GM10248 (cell line): ENCODE data around the gene IL18.
"Not testable (repeated sequence)": the region's sequence is repeated elsewhere in the genome, so short reads cannot be mapped to it uniquely, and the experiment has no call there.

ENCODE experiments used
- CTCF ChIA-PET: fragments of 300-600 bp; sonication (Branson Sonifier 250); formaldehyde crosslinking; extraction: SDS; loops from one replicate; lab custom pipeline; 2021; ENCODE audit warnings: antibody characterized with exemption; lab: Yijun Ruan, JAX
- POLR2A ChIA-PET: fragments of 350-650 bp; sonication (Branson Sonifier 250); formaldehyde crosslinking; extraction: SDS; loops from one replicate; lab custom pipeline; 2020; ENCODE audit warnings: antibody characterized with exemption; lab: Yijun Ruan, JAX
- DNase-seq: peaks from one replicate; pipeline ENCODE4 v3.0.0; 2012; ENCODE audit errors: extremely low spot score
- TF ChIP-seq, protein P1 (sequence below): IDR thresholded peaks from 2 replicates; pipeline ENCODE4 v1.5.1; 2012; ENCODE audit warnings: mild to moderate bottlenecking, low read depth; ENCODE audit errors: extremely low read depth, missing control alignments, control extremely low read depth

IL18 gene

DNA sequence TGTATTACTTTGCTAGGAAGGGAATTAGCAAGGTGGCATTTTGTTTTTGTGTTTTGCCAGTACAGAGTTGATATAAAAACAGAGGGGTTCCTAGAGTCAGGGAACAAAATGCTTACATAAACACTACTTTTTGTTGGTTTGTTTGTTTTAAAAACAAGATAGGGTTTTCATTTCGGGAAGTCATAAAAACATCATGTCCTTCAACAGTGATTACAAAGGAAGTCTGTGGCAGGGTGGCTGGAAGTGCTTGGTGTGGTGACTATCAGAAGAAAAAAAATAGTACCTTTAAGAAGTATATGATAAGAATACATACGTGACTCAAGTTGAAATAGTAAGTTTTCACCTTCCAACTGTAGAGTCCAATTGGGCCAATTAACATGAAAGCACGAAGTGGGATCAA, 1.2 kb upstream of the IL18 start:
- TF ChIP-seq, protein P1, sequence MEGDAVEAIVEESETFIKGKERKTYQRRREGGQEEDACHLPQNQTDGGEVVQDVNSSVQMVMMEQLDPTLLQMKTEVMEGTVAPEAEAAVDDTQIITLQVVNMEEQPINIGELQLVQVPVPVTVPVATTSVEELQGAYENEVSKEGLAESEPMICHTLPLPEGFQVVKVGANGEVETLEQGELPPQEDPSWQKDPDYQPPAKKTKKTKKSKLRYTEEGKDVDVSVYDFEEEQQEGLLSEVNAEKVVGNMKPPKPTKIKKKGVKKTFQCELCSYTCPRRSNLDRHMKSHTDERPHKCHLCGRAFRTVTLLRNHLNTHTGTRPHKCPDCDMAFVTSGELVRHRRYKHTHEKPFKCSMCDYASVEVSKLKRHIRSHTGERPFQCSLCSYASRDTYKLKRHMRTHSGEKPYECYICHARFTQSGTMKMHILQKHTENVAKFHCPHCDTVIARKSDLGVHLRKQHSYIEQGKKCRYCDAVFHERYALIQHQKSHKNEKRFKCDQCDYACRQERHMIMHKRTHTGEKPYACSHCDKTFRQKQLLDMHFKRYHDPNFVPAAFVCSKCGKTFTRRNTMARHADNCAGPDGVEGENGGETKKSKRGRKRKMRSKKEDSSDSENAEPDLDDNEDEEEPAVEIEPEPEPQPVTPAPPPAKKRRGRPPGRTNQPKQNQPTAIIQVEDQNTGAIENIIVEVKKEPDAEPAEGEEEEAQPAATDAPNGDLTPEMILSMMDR, result no peak
- no peak for DNase-seq
- ChIA-PET CTCF (no interaction called here), POLR2A (no interaction called here)

DNA sequence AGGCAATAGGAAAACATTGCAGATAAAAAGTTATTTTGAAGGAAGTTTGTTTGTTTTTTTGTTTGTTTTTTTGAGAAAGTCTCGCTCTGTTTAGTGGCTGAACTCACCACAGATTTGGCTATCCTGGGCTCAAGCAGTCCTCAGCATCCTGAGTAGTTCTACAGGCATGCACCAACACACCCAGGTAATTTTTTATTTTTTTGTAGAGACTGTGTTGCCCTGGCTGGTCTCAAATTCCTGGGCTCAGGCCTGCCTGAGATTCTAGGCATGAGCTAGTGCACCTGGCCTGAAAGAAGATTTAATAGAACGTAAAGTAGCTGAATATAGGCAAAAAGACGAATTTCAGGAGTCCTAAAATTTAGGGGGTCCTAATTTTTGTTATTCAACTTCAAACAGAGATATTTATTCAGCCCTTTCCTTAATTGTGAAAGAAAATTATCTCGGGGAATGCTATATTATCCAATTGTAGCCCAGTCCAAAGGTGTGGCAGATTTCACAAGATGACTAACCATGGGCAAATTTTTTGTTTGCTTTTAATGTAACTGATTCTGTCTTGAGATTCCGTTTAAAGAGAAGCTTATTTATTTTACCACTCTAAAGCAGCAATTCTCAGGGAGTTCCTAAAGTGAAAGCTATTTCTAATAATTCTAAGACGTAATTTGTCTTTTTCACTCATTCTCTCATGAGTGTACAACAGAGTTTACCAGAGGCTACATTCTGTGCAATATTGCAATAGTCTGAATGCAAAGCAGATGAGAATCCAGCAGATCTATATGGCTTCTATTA, 940 bp downstream of the IL18 start:
- CTCF ChIA-PET, result no interaction called here
- TF ChIP-seq, protein P1, result no peak
- POLR2A ChIA-PET, result no interaction called here
- DNase-seq, result no peak

DNA sequence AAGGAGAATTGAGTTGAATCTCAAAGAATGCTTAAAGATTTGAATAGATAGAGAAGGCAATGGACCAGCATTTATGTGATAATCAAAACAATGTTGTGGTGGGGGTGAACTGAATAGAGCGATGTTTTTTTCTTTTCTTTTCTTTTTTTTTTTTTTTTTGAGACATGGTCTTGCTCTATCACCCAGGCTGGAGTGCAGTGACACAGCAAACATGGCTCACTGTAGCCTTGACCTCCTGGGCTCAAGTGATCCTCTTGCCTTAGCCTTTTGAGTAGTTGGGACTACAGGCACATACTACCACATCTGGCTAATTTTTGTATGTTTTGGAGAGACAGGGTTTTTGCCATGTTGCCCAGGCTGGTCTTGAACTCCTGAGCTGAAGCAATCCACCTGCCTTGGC, 1.7 kb downstream of the IL18 start:
- CTCF ChIA-PET, POLR2A ChIA-PET, DNase-seq: not testable (repeated sequence)

DNA sequence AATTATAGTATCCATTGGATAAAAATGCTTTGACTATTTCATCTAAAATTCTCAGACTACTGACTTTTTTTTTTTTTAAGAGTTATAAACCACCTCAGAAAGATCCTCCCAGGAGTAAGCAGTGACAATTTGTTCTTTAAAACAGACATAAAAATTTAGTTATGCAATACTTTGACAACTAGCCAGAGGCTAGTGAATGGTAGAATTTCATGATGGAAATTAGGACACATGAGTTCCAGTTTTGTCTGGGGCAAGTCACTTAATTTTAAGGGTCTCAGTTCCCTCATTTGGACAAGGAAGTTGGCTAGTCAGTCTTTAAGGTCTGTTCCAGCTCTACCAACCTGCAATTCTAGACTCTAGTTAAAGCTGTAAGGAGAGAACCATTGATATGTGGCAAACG, 2.9 kb downstream of the IL18 start:
- no peak for DNase-seq
- CTCF ChIA-PET, result interaction anchor here (1.0 kb wide), 1 partner anchor 15 kb away, joined by 4 read pairs; the partner anchor contains the start of gene BCO2
- TF ChIP-seq, protein P1, result no peak
- POLR2A ChIA-PET, result no interaction called here

DNA sequence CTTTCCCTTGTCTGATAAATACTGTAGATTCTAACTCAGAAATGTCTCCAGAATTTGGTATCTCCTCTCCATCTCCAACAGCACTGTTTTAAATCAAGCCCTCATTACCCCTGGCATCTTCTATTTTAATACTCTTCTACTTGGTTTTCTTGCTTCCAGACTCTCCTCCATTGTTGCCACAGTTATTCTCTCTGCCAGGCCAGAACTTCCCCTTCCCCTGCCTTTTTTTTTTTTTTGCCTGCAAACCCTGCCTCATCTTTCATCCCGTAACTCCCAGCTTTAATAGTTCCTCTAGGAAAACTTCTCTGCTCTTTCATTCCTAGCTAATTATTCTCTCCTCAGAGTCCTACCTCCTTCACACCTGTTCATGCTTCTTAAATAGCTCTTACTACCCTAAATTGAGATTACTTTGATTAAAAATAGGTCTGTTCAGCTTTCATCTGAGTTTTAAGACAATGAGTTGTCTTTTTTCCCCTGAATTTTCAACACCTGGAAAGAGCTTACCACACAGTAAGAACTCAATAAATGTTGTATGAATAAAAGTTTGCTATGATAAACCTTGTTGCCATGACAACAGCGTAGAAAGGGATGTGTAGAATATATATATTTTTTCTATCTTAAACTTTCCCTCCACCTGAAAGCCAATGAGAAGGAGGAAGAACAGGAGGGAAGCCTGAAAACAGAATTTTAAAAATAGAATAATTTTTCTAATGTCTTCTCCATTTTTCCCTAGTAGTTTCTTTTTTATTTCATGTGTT, 3.6 kb downstream of the IL18 start:
- TF ChIP-seq, protein P1, result no peak
- CTCF ChIA-PET, result interaction anchor here (1.0 to 1.1 kb wide), 2 partner anchors 9 to 15 kb away, joined by 3 to 4 read pairs; partner anchors contain the start of gene BCO2
- POLR2A ChIA-PET, result no interaction called here
- DNase-seq, result no peak

DNA sequence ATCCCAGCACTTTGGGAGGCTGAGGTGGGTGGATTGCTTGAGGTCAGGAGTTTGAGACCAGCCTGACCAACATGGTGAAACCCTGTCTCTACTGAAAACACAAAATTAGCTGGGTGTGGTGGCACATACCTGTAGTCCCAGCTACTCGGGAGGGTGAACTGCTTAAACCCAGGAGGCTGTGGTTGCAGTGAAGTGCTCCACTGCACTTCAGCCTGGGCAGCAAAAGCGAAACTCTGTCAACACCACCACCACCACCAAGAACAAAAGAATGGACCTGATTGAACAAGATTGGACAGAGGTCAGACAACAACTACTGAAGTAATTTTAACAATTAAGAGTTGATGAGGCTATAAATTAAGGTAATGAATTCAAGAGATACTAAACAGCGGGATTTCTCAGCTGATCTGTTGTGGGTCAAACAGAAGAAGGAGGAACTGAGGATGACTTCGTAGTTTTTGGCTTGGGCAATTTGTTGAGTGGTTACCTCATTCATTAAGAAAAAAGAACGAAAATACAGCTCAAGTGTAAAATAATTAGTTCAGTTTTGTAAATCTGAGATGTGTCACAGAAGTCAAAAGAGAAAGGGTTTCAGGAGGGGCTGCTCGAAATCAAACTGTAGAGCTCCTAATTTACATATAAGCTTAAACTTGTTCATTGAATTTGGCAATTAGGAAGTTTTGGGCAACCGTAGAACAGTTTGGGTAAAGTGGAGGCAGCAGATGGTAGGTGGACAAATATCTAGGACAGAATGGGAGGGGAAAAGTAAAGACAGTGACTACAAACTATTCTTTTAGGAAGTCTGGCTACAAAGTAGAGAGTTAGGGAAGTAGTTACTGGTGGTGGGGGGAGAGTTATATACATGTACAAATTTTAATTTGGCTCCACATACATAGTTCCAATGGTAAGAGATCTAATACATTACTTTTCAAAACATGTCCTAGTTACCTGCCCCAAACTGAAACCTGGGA, 4.5 kb downstream of the IL18 start:
- TF ChIP-seq, protein P1, result no peak
- DNase-seq, result no peak
- CTCF ChIA-PET, result interaction anchor here (1.0 to 1.1 kb wide), 2 partner anchors 8 to 16 kb away, joined by 3 to 4 read pairs; partner anchors contain the start of gene BCO2
- POLR2A ChIA-PET, result no interaction called here
